Panc1 (cell line): ENCODE measurements around the gene DENND1B.

Experiments
- POLR2AphosphoS5 ChIP-seq: IDR thresholded peaks from 2 replicates; pipeline ENCODE4 v1.6.1; 2012; ENCODE audit warnings: mild to moderate bottlenecking, low read depth, low read length, moderate library complexity
- REST ChIP-seq, 2 experiments: IDR thresholded peaks; 2 replicates each; pipeline ENCODE4 v1.6.1; 2011 to 2012; ENCODE audit warnings: low read depth in 2 of 2, control low read depth in 1 of 2, low read length in 1 of 2, mild to moderate bottlenecking in 1 of 2, moderate library complexity in 1 of 2; ENCODE audit not compliant: insufficient read depth in 1 of 2
- TCF7L2 ChIP-seq: IDR thresholded peaks from 2 replicates; pipeline ENCODE4 v1.6.1; 2011; ENCODE audit warnings: mild to moderate bottlenecking, low read depth, low read length, inconsistent platforms
- TF ChIP-seq, protein P1 (sequence below): fragments of 450-650 bp; IDR thresholded peaks from 2 replicates; pipeline ENCODE4 v1.5.1; 2017; ENCODE audit warnings: mild to moderate bottlenecking

DNA sequence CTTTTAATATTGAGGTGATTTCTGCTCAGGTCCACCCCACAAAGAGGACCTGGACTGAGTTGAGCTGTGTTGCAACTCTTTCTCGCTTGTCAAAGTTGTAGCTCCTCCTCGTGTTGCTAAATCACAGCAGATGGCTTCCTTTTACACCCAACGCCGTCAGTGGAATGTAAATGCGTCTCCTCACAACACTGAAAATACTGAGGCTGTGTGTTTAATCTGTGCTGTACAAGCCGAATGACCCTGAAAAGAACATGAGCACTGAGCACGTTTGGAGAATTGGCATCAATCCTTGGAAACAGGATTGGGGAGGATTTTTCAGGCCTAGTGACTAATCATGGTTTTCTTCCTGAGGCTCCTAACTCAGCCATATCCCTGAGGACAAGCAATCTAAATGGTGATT is 311.2 kb downstream of the DENND1B start:
- TF ChIP-seq POLR2AphosphoS5 (no peak), TCF7L2 (no peak), REST (IDR thresholded peaks at IDR 0.05; ENCODE audit: insufficient read depth in 1 of 2, low read depth in 2 of 2, low read length in 1 of 2) (no peak)
- TF ChIP-seq, protein P1, sequence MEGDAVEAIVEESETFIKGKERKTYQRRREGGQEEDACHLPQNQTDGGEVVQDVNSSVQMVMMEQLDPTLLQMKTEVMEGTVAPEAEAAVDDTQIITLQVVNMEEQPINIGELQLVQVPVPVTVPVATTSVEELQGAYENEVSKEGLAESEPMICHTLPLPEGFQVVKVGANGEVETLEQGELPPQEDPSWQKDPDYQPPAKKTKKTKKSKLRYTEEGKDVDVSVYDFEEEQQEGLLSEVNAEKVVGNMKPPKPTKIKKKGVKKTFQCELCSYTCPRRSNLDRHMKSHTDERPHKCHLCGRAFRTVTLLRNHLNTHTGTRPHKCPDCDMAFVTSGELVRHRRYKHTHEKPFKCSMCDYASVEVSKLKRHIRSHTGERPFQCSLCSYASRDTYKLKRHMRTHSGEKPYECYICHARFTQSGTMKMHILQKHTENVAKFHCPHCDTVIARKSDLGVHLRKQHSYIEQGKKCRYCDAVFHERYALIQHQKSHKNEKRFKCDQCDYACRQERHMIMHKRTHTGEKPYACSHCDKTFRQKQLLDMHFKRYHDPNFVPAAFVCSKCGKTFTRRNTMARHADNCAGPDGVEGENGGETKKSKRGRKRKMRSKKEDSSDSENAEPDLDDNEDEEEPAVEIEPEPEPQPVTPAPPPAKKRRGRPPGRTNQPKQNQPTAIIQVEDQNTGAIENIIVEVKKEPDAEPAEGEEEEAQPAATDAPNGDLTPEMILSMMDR, result no peak
